Measurements from ENCODE around the gene UBE2I. TPM values are rescaled to one million over a fixed set of nuclear protein-coding genes. Genes with fewer than 3 reads are reported as not detected.

Gene UBE2I
- total and polyA plus RNA-seq, 2 donors (not counting 1 experiment from before 2014, with no cell fraction given), result 152 to 265 TPM

GRCh38 chr16:1317479-1318267 lies 8.2 kb downstream of the UBE2I start:
- TF ChIP-seq CTCF (IDR thresholded peaks at IDR 0.05) (no peak), EZH2 (IDR thresholded peaks at IDR 0.05; ENCODE audit: borderline replicate concordance, insufficient read depth, low read depth, low read length, poor library complexity, severe bottlenecking) (no peak)
- peaks cover 91% of the 10 kb centered on the region for H4K20me1 ChIP-seq (ENCODE audit: control insufficient read depth, insufficient read depth, low read length, poor library complexity, severe bottlenecking)
- 96% methylated on average over 23 of the region's 32 CpGs for WGBS (ENCODE audit: insufficient coverage)
- no peak overlapping the region for H3K4me3 Mint-ChIP-seq
- H3K27ac Mint-ChIP-seq, result no peak overlapping the region
- H3K4me2 ChIP-seq (replicated peaks; ENCODE audit: low read depth, low read length, poor library complexity, severe bottlenecking), result no peak overlapping the region
- no peak overlapping the region for H2AFZ ChIP-seq (ENCODE audit: insufficient read depth, low read depth, low read length, poor library complexity, severe bottlenecking)
- H3K36me3 ChIP-seq (replicated peaks in 1 of 2; ENCODE audit: control extremely low read depth in 1 of 2, control insufficient read depth in 1 of 2, extremely low read depth in 1 of 2, insufficient read depth in 2 of 2, low read length in 1 of 2), result peaks cover 0 to 89% of the 10 kb centered on the region in 2 experiments
- intact Hi-C loops (cut with micrococcal nuclease), result no loop called here
- H3K9me3 Mint-ChIP-seq (ENCODE audit: insufficient read depth), result no peaks in the 10 kb centered on the region
- H3K4me1 ChIP-seq (ENCODE audit: control insufficient read depth in 2 of 2, insufficient read depth in 2 of 2, low read length in 2 of 2), result peaks cover 3 to 9% of the 10 kb centered on the region in 2 donors
- no peak overlapping the region for H3K27ac ChIP-seq (ENCODE audit: low read length in 2 of 2)
- DNase-seq (no peak), ATAC-seq (ENCODE audit: low read depth) (no peak)
- H3K4me1 Mint-ChIP-seq, result peaks cover 15% of the 10 kb centered on the region
- CTCF ChIA-PET, result interaction anchor here (1.0 to 1.3 kb wide), 3 partner anchors 17 to 47 kb away, joined by 3 to 4 read pairs (median 4); no protein-coding TSS in a partner anchor
- H3K79me2 ChIP-seq (ENCODE audit: control insufficient read depth, insufficient read depth, low read length), result peaks cover 81% of the 10 kb centered on the region
- H3K9ac ChIP-seq (ENCODE audit: low read length), result no peak overlapping the region
- no peaks in the 10 kb centered on the region for H3K27me3 Mint-ChIP-seq
- H3K9me3 ChIP-seq (ENCODE audit: control extremely low read depth in 1 of 3, control insufficient read depth in 2 of 3, insufficient read depth in 1 of 3, low read length in 2 of 3), result no peaks in the 10 kb centered on the region
- POLR2A ChIA-PET, result no interaction called here
- H3K27me3 ChIP-seq (replicated peaks in 1 of 4; ENCODE audit: control extremely low read depth in 1 of 4, control insufficient read depth in 3 of 4, insufficient read depth in 4 of 4, low read length in 3 of 4), result no peaks in the 10 kb centered on the region
- H3K4me3 ChIP-seq (ENCODE audit: control extremely low read depth in 1 of 5, extremely low read depth in 1 of 5, insufficient read depth in 1 of 5, low read depth in 2 of 5, low read length in 4 of 5), result no peak overlapping the region

DNA sequence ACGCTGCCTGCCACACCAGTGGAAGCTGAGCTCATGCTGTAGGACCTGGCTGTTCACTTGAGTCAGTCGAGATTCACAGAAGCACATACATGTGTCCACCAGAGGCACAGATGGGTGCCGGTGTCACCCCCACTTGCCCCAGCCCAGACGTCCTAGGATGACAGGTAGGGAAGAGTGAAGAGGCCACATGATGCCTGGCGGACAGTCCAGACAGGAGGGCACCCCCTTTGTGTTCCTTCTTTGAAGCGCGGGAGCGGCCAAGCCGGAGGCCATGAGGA lies 8.8 kb downstream of the UBE2I start:
- Histone ChIP-seq H4K20me1 (ENCODE audit: control insufficient read depth, insufficient read depth, low read length, poor library complexity, severe bottlenecking) (peaks cover 87% of the 10 kb centered on the region), H3K36me3 (replicated peaks in 1 of 2; ENCODE audit: control extremely low read depth in 1 of 2, control insufficient read depth in 1 of 2, extremely low read depth in 1 of 2, insufficient read depth in 2 of 2, low read length in 1 of 2) (peaks cover 0 to 86% of the 10 kb centered on the region in 2 experiments), H2AFZ (ENCODE audit: insufficient read depth, low read depth, low read length, poor library complexity, severe bottlenecking) (no peak overlapping the region), H3K27me3 (replicated peaks in 1 of 4; ENCODE audit: control extremely low read depth in 1 of 4, control insufficient read depth in 3 of 4, insufficient read depth in 4 of 4, low read length in 3 of 4) (no peaks in the 10 kb centered on the region), H3K79me2 (ENCODE audit: control insufficient read depth, insufficient read depth, low read length) (peaks cover 76% of the 10 kb centered on the region), H3K27ac (ENCODE audit: low read length in 2 of 2) (no peak overlapping the region), H3K4me2 (replicated peaks; ENCODE audit: low read depth, low read length, poor library complexity, severe bottlenecking) (no peak overlapping the region), H3K4me1 (ENCODE audit: control insufficient read depth in 2 of 2, insufficient read depth in 2 of 2, low read length in 2 of 2) (peaks cover 0 to 4% of the 10 kb centered on the region in 2 donors), H3K9me3 (ENCODE audit: control extremely low read depth in 1 of 3, control insufficient read depth in 2 of 3, insufficient read depth in 1 of 3, low read length in 2 of 3) (no peaks in the 10 kb centered on the region), H3K4me3 (ENCODE audit: control extremely low read depth in 1 of 5, extremely low read depth in 1 of 5, insufficient read depth in 1 of 5, low read depth in 2 of 5, low read length in 4 of 5) (no peak overlapping the region), H3K9ac (ENCODE audit: low read length) (no peak overlapping the region)
- no peaks in the 10 kb centered on the region for H3K27me3 Mint-ChIP-seq
- WGBS (ENCODE audit: insufficient coverage), result 85% methylated on average over 9 of the region's 9 CpGs
- ATAC-seq (ENCODE audit: low read depth), result no peak
- intact Hi-C loops (cut with micrococcal nuclease), result no loop called here
- no peak overlapping the region for H3K4me3 Mint-ChIP-seq
- no peaks in the 10 kb centered on the region for H3K9me3 Mint-ChIP-seq (ENCODE audit: insufficient read depth)
- DNase-seq, result no peak
- TF ChIP-seq EZH2 (IDR thresholded peaks at IDR 0.05; ENCODE audit: borderline replicate concordance, insufficient read depth, low read depth, low read length, poor library complexity, severe bottlenecking), result no peak
- POLR2A ChIA-PET, result no interaction called here
- H3K27ac Mint-ChIP-seq, result no peak overlapping the region
- CTCF ChIA-PET, result interaction anchor here (1.0 kb wide), 1 partner anchor 18 kb away, joined by 3 read pairs; no protein-coding TSS in a partner anchor
- H3K4me1 Mint-ChIP-seq, result peaks cover 9% of the 10 kb centered on the region

Measured in B cell (primary cell).